Upper lobe of right lung (tissue), 1 donor: Measurements from ENCODE around the gene AFF1. TPM values are rescaled to one million over a fixed set of nuclear protein-coding genes. Genes with fewer than 3 reads are reported as not detected.

Experiments
- ATAC-seq: fragments of 200-7000 bp; cut with Tn5 transposase; one replicate; pipeline ENCODE4 v1.9.1; 2020; ENCODE audit warnings: mild to moderate bottlenecking, moderate library complexity
- DNase-seq: peaks from one replicate; pipeline ENCODE4 v3.0.0-alpha.2; 2020
- H3K27ac ChIP-seq: fragments of 200-600 bp; one replicate; pipeline ENCODE4 v1.8.0; 2022
- H3K27me3 ChIP-seq: fragments of 200-600 bp; one replicate; pipeline ENCODE4 v1.8.0; 2022; ENCODE audit warnings: mild to moderate bottlenecking
- H3K36me3 ChIP-seq: fragments of 200-600 bp; one replicate; pipeline ENCODE4 v1.8.0; 2022
- H3K4me1 ChIP-seq: fragments of 200-600 bp; one replicate; pipeline ENCODE4 v1.8.0; 2022
- H3K4me3 ChIP-seq: fragments of 200-600 bp; one replicate; pipeline ENCODE4 v1.8.0; 2022; ENCODE audit warnings: mild to moderate bottlenecking
- H3K9me3 ChIP-seq: fragments of 200-600 bp; one replicate; pipeline ENCODE4 v1.8.0; 2022
- CTCF ChIP-seq: fragments of 200-600 bp; IDR thresholded peaks from one replicate; pipeline ENCODE4 v1.8.0; 2022; ENCODE audit warnings: antibody characterized with exemption
- intact Hi-C: fragments of 100-400 bp; cut with DNase I; formaldehyde crosslinking; loops from one replicate; pipeline ENCODE4 v1.11.0; 2022
- total RNA-seq: library from RNA; stranded (reverse); fragmentation: NEBNext Ultra II Directional; extraction: Animal tissue kit (Norgen Biotek cat#: 25700); gene quantifications from one replicate; pipeline ENCODE4 v1.2.1, GENCODE V29; 2021
- donor health status: DM: no; HTN: yes; CAD: no; lungs with severe emphysema.

Gene AFF1
- total RNA-seq, 1 donor from 2014 or later, result 103 TPM

GRCh38 chr4:86935853-86936733 is 1.3 kb downstream of the AFF1 start:
- H3K27ac ChIP-seq, result peak overlapping the region; percentile 97
- intact Hi-C loops, result loop anchor here (10.0 kb wide), 1 partner anchor 69 kb away; no protein-coding TSS in a partner anchor

DNA sequence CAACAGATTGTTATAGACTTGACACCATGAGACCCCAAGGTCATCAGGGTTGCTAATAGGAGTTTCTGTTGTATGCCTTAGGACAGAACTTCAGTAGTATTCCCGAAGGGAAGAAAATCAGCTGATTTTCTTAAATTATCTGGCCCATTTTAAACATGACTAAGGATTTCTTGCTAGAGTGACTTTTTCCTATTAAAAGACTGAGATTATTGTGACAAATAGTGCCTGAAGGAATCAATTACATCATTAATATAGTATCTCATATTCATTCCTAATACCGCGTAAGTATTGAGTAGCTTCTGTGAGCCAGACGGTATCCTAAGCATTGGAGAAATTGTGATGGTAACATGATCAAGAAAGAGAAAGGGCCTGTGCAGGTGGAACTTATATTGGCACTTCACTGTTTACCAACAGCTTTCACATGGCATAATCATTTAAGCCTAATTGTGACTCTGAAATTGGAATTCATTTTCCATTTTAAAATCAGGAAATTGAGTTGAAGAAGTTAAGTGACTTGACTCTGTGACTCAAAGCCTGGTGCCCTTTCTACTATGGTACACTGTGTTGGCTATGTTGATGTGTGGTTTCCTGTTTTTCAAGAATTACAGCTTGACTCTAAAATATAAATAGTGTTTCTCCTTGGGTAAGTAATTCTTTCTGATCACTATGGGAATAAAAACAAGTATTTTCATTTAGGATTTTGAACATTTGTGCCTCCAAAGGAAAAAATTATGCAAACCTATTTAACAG is 4.1 kb downstream of the AFF1 start:
- Histone ChIP-seq H3K36me3 (no peaks in the 10 kb centered on the region), H3K27ac (peak overlapping the region; percentile 64), H3K4me3 (no peak overlapping the region), H3K9me3 (no peaks in the 10 kb centered on the region), H3K4me1 (peaks cover 39% of the 10 kb centered on the region), H3K27me3 (no peaks in the 10 kb centered on the region)
- ATAC-seq (no peak), DNase-seq (no peak)
- intact Hi-C loops, result loop anchor here (10.0 kb wide), 1 partner anchor 66 kb away; no protein-coding TSS in a partner anchor
- TF ChIP-seq CTCF, result no peak

More at GRCh38 chr4:86935853-86936733, 1.3 kb downstream of the AFF1 start:
- no peaks in the 10 kb centered on the region for H3K9me3 ChIP-seq
- peaks cover 37% of the 10 kb centered on the region for H3K4me1 ChIP-seq
- H3K27me3 ChIP-seq, result no peaks in the 10 kb centered on the region
- H3K4me3 ChIP-seq, result peak overlapping the region; percentile 91
- DNase-seq, result peak; percentile 82
- H3K36me3 ChIP-seq, result no peaks in the 10 kb centered on the region
- TF ChIP-seq CTCF, result no peak
- ATAC-seq, result peak; percentile 45

DNA sequence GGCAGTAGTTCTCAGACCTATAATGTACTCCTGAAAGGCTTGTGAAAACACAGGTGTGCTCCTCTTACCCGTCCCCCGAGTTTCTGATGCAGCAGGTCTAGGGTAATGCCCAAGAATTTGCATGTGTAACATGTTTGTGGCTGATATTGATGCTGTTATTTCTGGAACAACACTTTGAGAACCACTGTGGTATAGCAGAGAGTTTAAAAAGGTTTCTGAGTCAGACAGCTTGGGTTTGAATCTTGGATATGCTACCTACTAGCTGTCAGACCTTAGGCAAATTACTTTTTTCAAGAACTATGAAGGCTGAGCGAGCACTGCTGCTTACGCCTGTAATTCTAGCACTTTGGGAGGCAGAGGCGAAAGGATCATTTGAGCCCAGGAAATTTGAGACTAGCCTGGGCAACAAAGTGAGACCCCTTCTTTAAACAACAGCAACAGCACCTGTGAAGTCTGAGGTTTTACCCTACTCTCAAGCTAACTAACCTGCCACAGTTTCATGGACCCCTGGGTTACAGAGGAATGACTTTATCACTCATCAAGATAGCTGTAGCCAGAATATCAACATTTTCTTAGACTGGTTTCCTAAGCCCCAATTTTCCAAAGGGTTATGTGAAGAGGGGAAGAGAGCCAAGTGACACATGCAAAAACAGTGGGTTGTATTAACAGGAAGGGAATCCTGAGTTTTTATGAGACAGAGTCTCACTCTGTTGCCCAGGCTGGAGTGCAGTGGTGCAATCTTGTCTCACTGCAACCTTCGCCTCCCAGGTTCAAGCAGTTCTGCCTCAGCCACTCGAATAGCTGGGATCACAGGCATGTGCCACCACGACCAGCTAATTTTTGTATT is 5.1 kb downstream of the AFF1 start:
- Histone ChIP-seq H3K27ac (peak overlapping the region; percentile 64), H3K4me3 (no peak overlapping the region), H3K36me3 (no peaks in the 10 kb centered on the region), H3K4me1 (peaks cover 39% of the 10 kb centered on the region), H3K9me3 (no peaks in the 10 kb centered on the region), H3K27me3 (no peaks in the 10 kb centered on the region)
- intact Hi-C loops, result loop anchor here (10.0 kb wide), 1 partner anchor 65 kb away; no protein-coding TSS in a partner anchor
- no peak for TF ChIP-seq CTCF
- DNase-seq (no peak), ATAC-seq (peak; percentile 3)

DNA sequence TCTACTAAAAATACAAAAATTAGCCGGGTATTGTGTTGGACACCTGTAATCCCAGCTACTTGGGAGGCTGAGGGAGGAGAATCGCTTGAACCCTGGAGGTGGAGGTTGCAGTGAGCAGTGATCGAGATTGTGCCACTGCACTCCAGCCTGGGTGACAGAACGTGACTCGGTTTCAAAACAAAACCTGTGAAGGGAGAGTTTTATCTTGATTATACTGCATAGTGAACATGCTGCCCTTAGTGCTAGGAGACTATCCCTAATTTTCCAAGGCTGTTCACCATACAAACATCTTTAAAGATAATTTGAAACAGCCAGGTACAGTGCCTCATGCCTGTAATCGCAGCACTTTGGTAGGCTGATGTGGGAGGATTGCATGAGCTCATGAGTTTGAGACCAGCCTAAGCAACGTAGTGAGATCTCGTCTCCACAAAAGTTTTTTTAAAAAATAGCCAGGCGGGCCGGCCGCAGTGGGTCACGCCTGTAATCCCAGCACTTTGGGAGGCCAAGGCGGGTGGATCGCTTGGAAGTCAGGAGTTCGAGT is 6.2 kb downstream of the AFF1 start:
- H3K27ac ChIP-seq, result no peak overlapping the region
- intact Hi-C loops, result no loop called here
- TF ChIP-seq CTCF, result no peak
- H3K4me3 ChIP-seq, result no peak overlapping the region
- H3K4me1 ChIP-seq, result peaks cover 39% of the 10 kb centered on the region
- DNase-seq (no peak), ATAC-seq (no peak)
- no peaks in the 10 kb centered on the region for H3K27me3 ChIP-seq
- no peaks in the 10 kb centered on the region for H3K36me3 ChIP-seq
- no peaks in the 10 kb centered on the region for H3K9me3 ChIP-seq

DNA sequence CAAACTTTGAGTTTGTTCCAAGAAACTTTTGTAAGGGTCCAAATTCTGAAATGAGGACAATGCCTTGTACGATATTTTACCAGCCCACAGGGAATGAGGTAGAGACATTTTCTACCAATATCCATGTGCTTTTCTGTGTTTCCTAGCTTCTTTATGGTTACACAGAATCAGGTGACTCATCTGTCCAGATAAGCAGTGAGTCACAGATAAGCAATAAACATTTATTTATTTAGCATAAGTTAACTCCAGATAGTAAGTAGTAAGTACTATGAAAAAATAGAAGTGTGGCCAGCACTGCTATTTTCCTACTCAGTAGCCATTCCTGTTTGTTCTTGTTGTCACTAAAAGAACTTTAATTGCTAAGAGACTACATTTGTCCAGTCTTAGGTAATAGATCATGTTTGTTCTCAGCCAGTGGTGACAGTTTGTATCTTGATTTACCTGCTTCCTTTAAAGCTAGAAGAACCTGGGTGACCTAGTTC is 7.4 kb downstream of the AFF1 start:
- DNase-seq (no peak), ATAC-seq (no peak)
- no peaks in the 10 kb centered on the region for H3K27me3 ChIP-seq
- intact Hi-C loops, result no loop called here
- no peak overlapping the region for H3K4me3 ChIP-seq
- TF ChIP-seq CTCF, result no peak
- H3K36me3 ChIP-seq, result no peaks in the 10 kb centered on the region
- H3K27ac ChIP-seq, result no peak overlapping the region
- peaks cover 37% of the 10 kb centered on the region for H3K4me1 ChIP-seq
- no peaks in the 10 kb centered on the region for H3K9me3 ChIP-seq
